GM12878 (cell line): ENCODE measurements around the gene MT1E. TPM values are rescaled to one million over a fixed set of nuclear protein-coding genes. Genes with fewer than 3 reads are reported as not detected.

Experiments used
- ATAC-seq: fragments of 200-7000 bp; cut with Tn5 transposase; 3 replicates; pipeline ENCODE4 v1.9.1; 2020; ENCODE audit warnings: mild to moderate bottlenecking, moderate library complexity
- BruUV-seq: library from RNA; stranded (reverse); fragments of 400-500 nt; replicated peaks from 2 replicates; lab custom pipeline; 2021; lab: Mats Ljungman, UMichigan
- CTCF ChIA-PET: fragments of 300-600 bp; sonication (Branson Sonifier 250); formaldehyde crosslinking; extraction: SDS; loops from one replicate; lab custom pipeline; 2021; ENCODE audit warnings: inconsistent platforms; lab: Yijun Ruan, JAX
- POLR2A ChIA-PET: fragments of 350-600 bp; formaldehyde crosslinking; extraction: SDS; loops from one replicate; lab custom pipeline; 2021; ENCODE audit warnings: inconsistent platforms; lab: Charles Lee
- RAD21 ChIA-PET: fragments of 300-600 bp; sonication (Branson Sonifier 250); formaldehyde crosslinking; loops from one replicate; lab custom pipeline; 2023; ENCODE audit warnings: antibody characterized with exemption; ENCODE audit not compliant: unreplicated experiment; lab: Charles Lee
- SMC1A ChIA-PET: fragments of 300-600 bp; sonication (Branson Sonifier 250); formaldehyde crosslinking; loops from one replicate; lab custom pipeline; 2023; ENCODE audit not compliant: unreplicated experiment, uncharacterized antibody; lab: Charles Lee
- DNase-seq: peaks from one replicate; pipeline ENCODE4 v3.0.0-alpha.2; 2011; ENCODE audit warnings: low read depth, low spot score
- FAIRE-seq: peaks from 3 replicates; lab custom pipeline; 2011; peaks lifted over from hg19 to GRCh38; lab: Jason Lieb, UNC
- H2AFZ ChIP-seq: 2 replicates; pipeline ENCODE4 v1.6.0; 2011; ENCODE audit warnings: low read depth, low read length, control low read depth; ENCODE audit not compliant: control insufficient read depth
- H3K27ac ChIP-seq: 2 replicates; pipeline ENCODE4 v1.5.1; 2011; ENCODE audit warnings: control low read depth; ENCODE audit not compliant: control insufficient read depth, insufficient read depth
- H3K27me3 ChIP-seq, 2 experiments: replicated peaks in 1 of 2; 2 replicates each; pipeline versions ENCODE4 v1.6.0 to v1.6.1; 2011; ENCODE audit warnings: low read length in 1 of 2; ENCODE audit not compliant: control insufficient read depth in 2 of 2, insufficient read depth in 2 of 2
- H3K36me3 ChIP-seq, 2 experiments: 2 replicates each; pipeline ENCODE4 v1.5.1; 2011; ENCODE audit warnings: low read length in 1 of 2; ENCODE audit not compliant: control insufficient read depth in 2 of 2, insufficient read depth in 2 of 2
- H3K4me1 ChIP-seq: 2 replicates; pipeline ENCODE4 v1.6.1; 2011; ENCODE audit warnings: mild to moderate bottlenecking, low read length, moderate library complexity, mixed read lengths; ENCODE audit not compliant: control insufficient read depth, insufficient read depth
- H3K4me2 ChIP-seq: 2 replicates; pipeline ENCODE4 v1.6.0; 2011; ENCODE audit warnings: control low read depth; ENCODE audit not compliant: control insufficient read depth, insufficient read depth
- H3K4me3 ChIP-seq: fragments of 200-600 bp; sonication (generic); 2 replicates; pipeline ENCODE4 v1.5.1; 2016
- H3K79me2 ChIP-seq: 2 replicates; pipeline ENCODE4 v1.6.0; 2011; ENCODE audit warnings: low read length; ENCODE audit not compliant: control insufficient read depth, insufficient read depth
- H3K9ac ChIP-seq: 2 replicates; pipeline ENCODE4 v1.8.0; 2011; ENCODE audit warnings: low read length, control low read depth, mixed read lengths; ENCODE audit not compliant: control insufficient read depth, insufficient read depth
- H3K9me3 ChIP-seq: replicated peaks from 3 replicates; pipeline ENCODE4 v1.5.1; 2011; ENCODE audit warnings: mild to moderate bottlenecking, low read length; ENCODE audit not compliant: control insufficient read depth, insufficient read depth
- H4K20me1 ChIP-seq: 2 replicates; pipeline ENCODE4 v1.6.0; 2011; ENCODE audit not compliant: control insufficient read depth, insufficient read depth
- CREM ChIP-seq: IDR thresholded peaks from 2 replicates; pipeline ENCODE4 v1.6.1; 2014; ENCODE audit warnings: antibody characterized with exemption, low read depth
- E4F1 ChIP-seq: fragments of 450-650 bp; IDR thresholded peaks from 2 replicates; pipeline ENCODE4 v1.6.1; 2018; ENCODE audit warnings: borderline replicate concordance, mild to moderate bottlenecking; ENCODE audit not compliant: partially characterized antibody
- EGR1 ChIP-seq, 2 experiments: IDR thresholded peaks; 1 replicate in 1 of 2; 2 replicates in 1 of 2; pipeline ENCODE4 v1.6.1; 2011 to 2012; ENCODE audit warnings: low read depth in 2 of 2, low read length in 2 of 2, borderline replicate concordance in 1 of 2, mild to moderate bottlenecking in 1 of 2, moderate library complexity in 1 of 2
- ELK1 ChIP-seq: IDR thresholded peaks from 2 replicates; pipeline ENCODE4 v1.6.1; 2012; ENCODE audit warnings: low read depth, low read length, improper control_type of control experiment
- HDAC2 ChIP-seq: fragments of 200-600 bp; sonication (generic); IDR thresholded peaks from 2 replicates; pipeline ENCODE4 v1.6.1; 2017
- HDGF ChIP-seq: fragments of 450-650 bp; IDR thresholded peaks from 2 replicates; pipeline ENCODE4 v1.6.1; 2016; ENCODE audit warnings: antibody characterized with exemption
- IRF3 ChIP-seq: fragments of 450-650 bp; IDR thresholded peaks from 2 replicates; pipeline ENCODE4 v1.6.1; 2014; ENCODE audit warnings: mild to moderate bottlenecking
- NBN ChIP-seq: fragments of 450-650 bp; IDR thresholded peaks from 2 replicates; pipeline ENCODE4 v1.6.1; 2016
- STAT3 ChIP-seq: IDR thresholded peaks from 2 replicates; pipeline ENCODE4 v1.6.1; 2011; ENCODE audit warnings: low read depth, low read length, improper control_type of control experiment
- WGBS: methylation state at CpG from one replicate; pipeline ENCODE4 v1.1.6; 2016; ENCODE audit warnings: low lambda C conversion rate; ENCODE audit not compliant: insufficient replicate concordance, insufficient coverage; ENCODE audit errors: missing lambda C conversion rate; 5-methylcytosine and 5-hydroxymethylcytosine counted together
- in situ Hi-C: fragments of 300-500 bp; cut with MboI; formaldehyde crosslinking; loops from 9 replicates; pipeline ENCODE4 v1.14.3; 2018; ENCODE audit warnings: mixed read lengths
- intact Hi-C: fragments of 100-400 bp; cut with micrococcal nuclease; formaldehyde crosslinking; loops from one replicate; pipeline ENCODE4 v1.14.2; 2022; ENCODE audit not compliant: unreplicated experiment
- polyA plus RNA-seq, 11 experiments: library from polyadenylated mRNA; depleted of rRNA in 4 of 11; unstranded in 6 of 11; stranded (reverse) in 5 of 11; fragments of >200 nt; fragmentation: Nextera tagmentation in 4 of 11; fragmentation: Illumina TruSeq in 1 of 11; extraction: Ambion mirVana in 4 of 11; extraction: Trizol in 1 of 11; gene quantifications; 1 replicate in 1 of 11; 2 replicates in 10 of 11; pipeline versions ENCODE4 v1.2.1 to v1.2.3, GENCODE V29; 2011 to 2016; ENCODE audit warnings: inconsistent platforms in 2 of 11, missing spikeins in 2 of 11, low read depth in 1 of 11
- total RNA-seq, 4 experiments: library from RNA; depleted of rRNA in 3 of 4; stranded (reverse); fragments of >200 nt in 3 of 4; fragmentation: Illumina TruSeq in 1 of 4; extraction: Trizol in 1 of 4; gene quantifications; 2 replicates each; pipeline versions ENCODE4 v1.2.1 to v1.2.3, GENCODE V29; 2013 to 2021
- TF ChIP-seq, protein P1 (sequence below): fragments of 450-650 bp; IDR thresholded peaks from 2 replicates; pipeline ENCODE4 v1.6.1; 2017; ENCODE audit warnings: mild to moderate bottlenecking

MT1E gene
- total and polyA plus RNA-seq, 10 of the 15 experiments (the other 5 are each of a cell fraction or from before 2014, with no cell fraction given): 5.8 to 22.3 (median 16.5) TPM

- Histone ChIP-seq H4K20me1 (no peaks in the 10 kb centered on the region), H3K4me2 (no peak overlapping the region), H3K4me3 (no peak overlapping the region), H3K27ac (no peak overlapping the region), H3K4me1 (no peaks in the 10 kb centered on the region), H3K9ac (no peak overlapping the region), H3K36me3 (no peaks in the 10 kb centered on the region), H3K9me3 (no peaks in the 10 kb centered on the region), H3K79me2 (no peaks in the 10 kb centered on the region), H2AFZ (no peak overlapping the region), H3K27me3 (peaks cover 8 to 17% of the 10 kb centered on the region in 2 experiments)
- intact Hi-C loops (no loop called here), in situ Hi-C loops (no loop called here)
- no peak for TF ChIP-seq ELK1
- TF ChIP-seq, protein P1, sequence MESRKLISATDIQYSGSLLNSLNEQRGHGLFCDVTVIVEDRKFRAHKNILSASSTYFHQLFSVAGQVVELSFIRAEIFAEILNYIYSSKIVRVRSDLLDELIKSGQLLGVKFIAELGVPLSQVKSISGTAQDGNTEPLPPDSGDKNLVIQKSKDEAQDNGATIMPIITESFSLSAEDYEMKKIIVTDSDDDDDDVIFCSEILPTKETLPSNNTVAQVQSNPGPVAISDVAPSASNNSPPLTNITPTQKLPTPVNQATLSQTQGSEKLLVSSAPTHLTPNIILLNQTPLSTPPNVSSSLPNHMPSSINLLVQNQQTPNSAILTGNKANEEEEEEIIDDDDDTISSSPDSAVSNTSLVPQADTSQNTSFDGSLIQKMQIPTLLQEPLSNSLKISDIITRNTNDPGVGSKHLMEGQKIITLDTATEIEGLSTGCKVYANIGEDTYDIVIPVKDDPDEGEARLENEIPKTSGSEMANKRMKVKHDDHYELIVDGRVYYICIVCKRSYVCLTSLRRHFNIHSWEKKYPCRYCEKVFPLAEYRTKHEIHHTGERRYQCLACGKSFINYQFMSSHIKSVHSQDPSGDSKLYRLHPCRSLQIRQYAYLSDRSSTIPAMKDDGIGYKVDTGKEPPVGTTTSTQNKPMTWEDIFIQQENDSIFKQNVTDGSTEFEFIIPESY: no peak
- no peak for TF ChIP-seq IRF3
- no peak for TF ChIP-seq HDAC2
- no peak for TF ChIP-seq STAT3
- no peak for TF ChIP-seq EGR1 (IDR thresholded peaks at IDR 0.05; ENCODE audit: borderline replicate concordance in 1 of 2, low read depth in 2 of 2, low read length in 2 of 2)
- no peak for TF ChIP-seq HDGF
- no peak for TF ChIP-seq NBN
- no peak for TF ChIP-seq CREM
- no peak for TF ChIP-seq E4F1
- ChIA-PET CTCF (no interaction called here), SMC1A (interaction anchor here (1.0 kb wide), 1 partner anchor 11 kb away, joined by 3 read pairs; no protein-coding TSS in a partner anchor), RAD21 (no interaction called here), POLR2A (interaction anchor here (0.6 kb wide), 1 partner anchor 24 kb away, joined by 3 read pairs; the partner anchor contains the start of gene MT1E)
- 51% methylated on average over 2 of the region's 2 CpGs for WGBS
- FAIRE-seq: no peak
- BruUV-seq: no TSS peak
- ATAC-seq: no peak
- DNase-seq: no peak
Observed at GRCh38 chr16:56649271-56649670, 23.7 kb downstream of the MT1E start.
